GM23338 (cell line): ENCODE measurements around the gene FLOT1. TPM values are rescaled to one million over a fixed set of nuclear protein-coding genes. Genes with fewer than 3 reads are reported as not detected.
A peak's percentile ranks its signal among the peaks of the same experiment; 100 is the strongest.

Source experiments
- ATAC-seq: fragments of 200-7000 bp; cut with Tn5 transposase; 3 replicates; pipeline ENCODE4 v1.9.1; 2020
- DNase-seq: peaks from one replicate; pipeline ENCODE4 v3.0.0-alpha.2; 2015; ENCODE audit warnings: low spot score
- H2AFZ ChIP-seq: fragments of 200-600 bp; sonication (generic); 2 replicates; pipeline ENCODE4 v1.8.0; 2016; ENCODE audit warnings: antibody characterized with exemption, mild to moderate bottlenecking, moderate library complexity
- H3F3A ChIP-seq: fragments of 200-600 bp; sonication (generic); replicated peaks from 2 replicates; pipeline ENCODE4 v1.8.0; 2017; ENCODE audit warnings: antibody characterized with exemption, mixed run types, low read depth
- H3K27ac ChIP-seq: fragments of 200-600 bp; sonication (generic); 2 replicates; pipeline ENCODE4 v1.6.1; 2016; ENCODE audit warnings: low read depth
- H3K27me3 ChIP-seq: fragments of 200-600 bp; sonication (generic); 2 replicates; pipeline ENCODE4 v1.8.0; 2016; ENCODE audit warnings: mild to moderate bottlenecking, mixed run types, moderate library complexity; ENCODE audit not compliant: insufficient read depth
- H3K36me3 ChIP-seq: fragments of 200-600 bp; sonication (generic); 2 replicates; pipeline ENCODE4 v1.8.0; 2016; ENCODE audit warnings: mild to moderate bottlenecking; ENCODE audit not compliant: insufficient read depth
- H3K4me1 ChIP-seq: fragments of 200-600 bp; sonication (generic); 2 replicates; pipeline ENCODE4 v1.8.0; 2016; ENCODE audit warnings: mild to moderate bottlenecking, moderate library complexity; ENCODE audit not compliant: insufficient read depth
- H3K4me2 ChIP-seq: fragments of 200-600 bp; sonication (generic); 2 replicates; pipeline ENCODE4 v1.7.1; 2017; ENCODE audit warnings: mixed run types
- H3K4me3 ChIP-seq: fragments of 200-600 bp; sonication (generic); 2 replicates; pipeline ENCODE4 v1.6.1; 2016; ENCODE audit warnings: mixed run types
- H3K79me2 ChIP-seq: fragments of 200-600 bp; sonication (generic); replicated peaks from 2 replicates; pipeline ENCODE4 v1.8.0; 2017; ENCODE audit warnings: mild to moderate bottlenecking; ENCODE audit not compliant: insufficient read depth
- H3K9me2 ChIP-seq: fragments of 200-600 bp; sonication (generic); 2 replicates; pipeline ENCODE4 v1.8.0; 2017; ENCODE audit not compliant: insufficient read depth
- H4K20me1 ChIP-seq: fragments of 200-600 bp; sonication (generic); replicated peaks from 2 replicates; pipeline ENCODE4 v1.8.0; 2017; ENCODE audit warnings: mild to moderate bottlenecking; ENCODE audit not compliant: insufficient read depth
- H3K27ac Mint-ChIP-seq: 2 replicates; pipeline ENCODE4 v1.8.0; 2020; ENCODE audit warnings: inconsistent platforms, mild to moderate bottlenecking, moderate library complexity, mixed read lengths
- H3K27me3 Mint-ChIP-seq: 3 replicates; pipeline ENCODE4 v1.8.0; 2022; ENCODE audit warnings: low read depth, mild to moderate bottlenecking, moderate library complexity, mixed read lengths, inconsistent platforms; ENCODE audit not compliant: insufficient read depth, poor library complexity
- H3K36me3 Mint-ChIP-seq: 3 replicates; pipeline ENCODE4 v1.8.0; 2021; ENCODE audit warnings: low read depth, mild to moderate bottlenecking, inconsistent platforms, moderate library complexity, mixed read lengths
- H3K4me1 Mint-ChIP-seq: 3 replicates; pipeline ENCODE4 v1.8.0; 2020; ENCODE audit warnings: mild to moderate bottlenecking, inconsistent platforms, mixed read lengths
- H3K4me3 Mint-ChIP-seq: 3 replicates; pipeline ENCODE4 v1.8.0; 2021; ENCODE audit warnings: moderate library complexity, mild to moderate bottlenecking, inconsistent platforms, mixed read lengths
- H3K9me3 Mint-ChIP-seq: 3 replicates; pipeline ENCODE4 v1.8.0; 2020; ENCODE audit warnings: moderate library complexity, mild to moderate bottlenecking, inconsistent platforms, mixed read lengths
- CREB1 ChIP-seq: fragments of 250-450 bp; sonication (Bioruptor Pico); IDR thresholded peaks from 2 replicates; pipeline ENCODE4 v1.5.0; 2020; ENCODE audit warnings: low read depth, mild to moderate bottlenecking, moderate library complexity
- EZH2 ChIP-seq: fragments of 200-600 bp; sonication (generic); IDR thresholded peaks from one replicate; pipeline ENCODE4 v1.8.0; 2017; ENCODE audit warnings: antibody characterized with exemption, mild to moderate bottlenecking, low read depth; ENCODE audit not compliant: unreplicated experiment
- EZH2phosphoT487 ChIP-seq: fragments of 200-600 bp; sonication (generic); IDR thresholded peaks from one replicate; pipeline ENCODE4 v1.8.1; 2018; ENCODE audit warnings: antibody characterized with exemption; ENCODE audit not compliant: unreplicated experiment
- JUNB ChIP-seq: IDR thresholded peaks from one replicate; pipeline ENCODE4 v1.6.1; 2016; ENCODE audit warnings: antibody characterized with exemption; ENCODE audit not compliant: unreplicated experiment
- NANOG ChIP-seq: IDR thresholded peaks from 2 replicates; pipeline ENCODE4 v1.6.1; 2016; ENCODE audit warnings: antibody characterized with exemption, borderline replicate concordance
- POLR2AphosphoS5 ChIP-seq: IDR thresholded peaks from 2 replicates; pipeline ENCODE4 v1.6.1; 2016; ENCODE audit warnings: antibody characterized with exemption, low read depth
- STAT1 ChIP-seq: IDR thresholded peaks from one replicate; pipeline ENCODE4 v1.6.1; 2016; ENCODE audit warnings: antibody characterized with exemption; ENCODE audit not compliant: unreplicated experiment
- ZNF114 ChIP-seq: fragments of 250-450 bp; sonication (Bioruptor Pico); IDR thresholded peaks from 2 replicates; pipeline ENCODE4 v1.5.0; 2020; ENCODE audit warnings: mild to moderate bottlenecking, moderate library complexity
- ZNF331 ChIP-seq: fragments of 250-450 bp; sonication (Bioruptor Pico); IDR thresholded peaks from 2 replicates; pipeline ENCODE4 v1.5.0; 2020; ENCODE audit warnings: low read depth, mild to moderate bottlenecking, moderate library complexity
- polyA plus RNA-seq: library from polyadenylated mRNA; unstranded; fragments of >200 nt; fragmentation: Nextera tagmentation; extraction: Ambion mirVana; gene quantifications from 2 replicates; pipeline ENCODE4 v1.2.1, GENCODE V29; 2016
- total RNA-seq: library from RNA; depleted of rRNA; stranded (reverse); fragments of >200 nt; shearing (Covaris generic); gene quantifications from 2 replicates; pipeline ENCODE4 v1.2.3, GENCODE V29; 2014
- TF ChIP-seq, protein P1 (sequence below): fragments of 250-450 bp; sonication (Bioruptor Pico); IDR thresholded peaks from 2 replicates; pipeline ENCODE4 v1.5.0; 2020; ENCODE audit warnings: mild to moderate bottlenecking, moderate library complexity
- TF ChIP-seq, protein P2 (sequence below): IDR thresholded peaks from one replicate; pipeline ENCODE4 v1.6.1; 2018; ENCODE audit warnings: antibody characterized with exemption; ENCODE audit not compliant: unreplicated experiment
- TF ChIP-seq, protein P3 (sequence below), 2 experiments: fragments of 200-600 bp in 1 of 2; sonication (generic) in 1 of 2; conservative IDR thresholded peaks; 2 replicates each; pipeline versions ENCODE4 v1.5.1 to v1.6.1; 2016 to 2017; ENCODE audit warnings: antibody characterized with exemption in 2 of 2, low read depth in 2 of 2, mild to moderate bottlenecking in 2 of 2, moderate library complexity in 1 of 2
- TF ChIP-seq, protein P4 (sequence below): IDR thresholded peaks from 2 replicates; pipeline ENCODE4 v1.6.1; 2016; ENCODE audit warnings: antibody characterized with exemption

FLOT1 gene
- total and polyA plus RNA-seq, 2 experiments from 2014 or later: 72.2 to 94.5 TPM

DNA sequence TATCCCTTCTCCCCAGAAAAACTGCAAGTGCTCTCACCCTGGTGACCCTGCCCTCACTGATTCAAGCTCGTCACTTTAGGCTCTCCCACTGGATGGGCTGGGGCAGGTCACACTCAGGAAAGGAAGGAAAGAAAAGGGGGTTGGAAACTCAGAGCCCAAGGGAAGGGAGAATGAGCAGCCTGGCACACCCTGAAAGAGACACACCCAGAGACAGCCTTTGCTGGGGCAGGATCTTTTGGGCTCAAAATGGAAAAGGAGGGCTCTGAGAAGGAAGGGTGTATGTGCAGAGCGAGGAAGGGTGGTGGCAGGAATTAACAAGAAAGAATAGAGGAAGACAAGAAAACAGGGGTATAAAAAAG lies 58.5 kb downstream of the FLOT1 start:
- H3K9me2 ChIP-seq: no peaks in the 10 kb centered on the region
- no peak overlapping the region for H2AFZ ChIP-seq
- no peaks in the 10 kb centered on the region for H3K36me3 ChIP-seq
- no peak for DNase-seq
- Mint-ChIP-seq H3K27ac (peak overlapping the region; percentile 49; the same call in 1 of the 2 replicates), H3K36me3 (peaks cover 17% of the 10 kb centered on the region), H3K9me3 (no peaks in the 10 kb centered on the region; the same call in 2 of the 3 replicates), H3K4me1 (peaks cover 67% of the 10 kb centered on the region), H3K4me3 (peak overlapping the region; percentile 63), H3K27me3 (peaks cover 29% of the 10 kb centered on the region)
- H3K27ac ChIP-seq: no peak overlapping the region
- no peak for ATAC-seq
- H3F3A ChIP-seq: 0 out of 2 replicates have a peak, but pooled peaks cover 9% of the 10 kb centered on the region
- TF ChIP-seq JUNB (no peak), NANOG (no peak), EZH2 (no peak), EZH2phosphoT487 (no peak), ZNF114 (no peak), ZNF331 (CRISPR knock-in tag) (no peak), STAT1 (no peak), CREB1 (CRISPR knock-in tag) (no peak), POLR2AphosphoS5 (no peak)
- TF ChIP-seq, protein P1, sequence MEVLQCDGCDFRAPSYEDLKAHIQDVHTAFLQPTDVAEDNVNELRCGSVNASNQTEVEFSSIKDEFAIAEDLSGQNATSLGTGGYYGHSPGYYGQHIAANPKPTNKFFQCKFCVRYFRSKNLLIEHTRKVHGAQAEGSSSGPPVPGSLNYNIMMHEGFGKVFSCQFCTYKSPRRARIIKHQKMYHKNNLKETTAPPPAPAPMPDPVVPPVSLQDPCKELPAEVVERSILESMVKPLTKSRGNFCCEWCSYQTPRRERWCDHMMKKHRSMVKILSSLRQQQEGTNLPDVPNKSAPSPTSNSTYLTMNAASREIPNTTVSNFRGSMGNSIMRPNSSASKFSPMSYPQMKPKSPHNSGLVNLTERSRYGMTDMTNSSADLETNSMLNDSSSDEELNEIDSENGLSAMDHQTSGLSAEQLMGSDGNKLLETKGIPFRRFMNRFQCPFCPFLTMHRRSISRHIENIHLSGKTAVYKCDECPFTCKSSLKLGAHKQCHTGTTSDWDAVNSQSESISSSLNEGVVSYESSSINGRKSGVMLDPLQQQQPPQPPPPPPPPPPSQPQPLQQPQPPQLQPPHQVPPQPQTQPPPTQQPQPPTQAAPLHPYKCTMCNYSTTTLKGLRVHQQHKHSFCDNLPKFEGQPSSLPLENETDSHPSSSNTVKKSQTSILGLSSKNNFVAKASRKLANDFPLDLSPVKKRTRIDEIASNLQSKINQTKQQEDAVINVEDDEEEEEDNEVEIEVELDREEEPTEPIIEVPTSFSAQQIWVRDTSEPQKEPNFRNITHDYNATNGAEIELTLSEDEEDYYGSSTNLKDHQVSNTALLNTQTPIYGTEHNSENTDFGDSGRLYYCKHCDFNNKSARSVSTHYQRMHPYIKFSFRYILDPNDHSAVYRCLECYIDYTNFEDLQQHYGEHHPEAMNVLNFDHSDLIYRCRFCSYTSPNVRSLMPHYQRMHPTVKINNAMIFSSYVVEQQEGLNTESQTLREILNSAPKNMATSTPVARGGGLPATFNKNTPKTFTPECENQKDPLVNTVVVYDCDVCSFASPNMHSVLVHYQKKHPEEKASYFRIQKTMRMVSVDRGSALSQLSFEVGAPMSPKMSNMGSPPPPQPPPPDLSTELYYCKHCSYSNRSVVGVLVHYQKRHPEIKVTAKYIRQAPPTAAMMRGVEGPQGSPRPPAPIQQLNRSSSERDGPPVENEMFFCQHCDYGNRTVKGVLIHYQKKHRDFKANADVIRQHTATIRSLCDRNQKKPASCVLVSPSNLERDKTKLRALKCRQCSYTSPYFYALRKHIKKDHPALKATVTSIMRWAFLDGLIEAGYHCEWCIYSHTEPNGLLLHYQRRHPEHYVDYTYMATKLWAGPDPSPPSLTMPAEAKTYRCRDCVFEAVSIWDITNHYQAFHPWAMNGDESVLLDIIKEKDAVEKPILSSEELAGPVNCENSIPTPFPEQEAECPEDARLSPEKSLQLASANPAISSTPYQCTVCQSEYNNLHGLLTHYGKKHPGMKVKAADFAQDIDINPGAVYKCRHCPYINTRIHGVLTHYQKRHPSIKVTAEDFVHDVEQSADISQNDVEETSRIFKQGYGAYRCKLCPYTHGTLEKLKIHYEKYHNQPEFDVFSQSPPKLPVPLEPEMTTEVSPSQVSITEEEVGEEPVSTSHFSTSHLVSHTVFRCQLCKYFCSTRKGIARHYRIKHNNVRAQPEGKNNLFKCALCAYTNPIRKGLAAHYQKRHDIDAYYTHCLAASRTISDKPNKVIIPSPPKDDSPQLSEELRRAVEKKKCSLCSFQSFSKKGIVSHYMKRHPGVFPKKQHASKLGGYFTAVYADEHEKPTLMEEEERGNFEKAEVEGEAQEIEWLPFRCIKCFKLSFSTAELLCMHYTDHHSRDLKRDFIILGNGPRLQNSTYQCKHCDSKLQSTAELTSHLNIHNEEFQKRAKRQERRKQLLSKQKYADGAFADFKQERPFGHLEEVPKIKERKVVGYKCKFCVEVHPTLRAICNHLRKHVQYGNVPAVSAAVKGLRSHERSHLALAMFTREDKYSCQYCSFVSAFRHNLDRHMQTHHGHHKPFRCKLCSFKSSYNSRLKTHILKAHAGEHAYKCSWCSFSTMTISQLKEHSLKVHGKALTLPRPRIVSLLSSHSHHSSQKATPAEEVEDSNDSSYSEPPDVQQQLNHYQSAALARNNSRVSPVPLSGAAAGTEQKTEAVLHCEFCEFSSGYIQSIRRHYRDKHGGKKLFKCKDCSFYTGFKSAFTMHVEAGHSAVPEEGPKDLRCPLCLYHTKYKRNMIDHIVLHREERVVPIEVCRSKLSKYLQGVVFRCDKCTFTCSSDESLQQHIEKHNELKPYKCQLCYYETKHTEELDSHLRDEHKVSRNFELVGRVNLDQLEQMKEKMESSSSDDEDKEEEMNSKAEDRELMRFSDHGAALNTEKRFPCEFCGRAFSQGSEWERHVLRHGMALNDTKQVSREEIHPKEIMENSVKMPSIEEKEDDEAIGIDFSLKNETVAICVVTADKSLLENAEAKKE (CRISPR knock-in tag): no peak
- TF ChIP-seq, protein P2, sequence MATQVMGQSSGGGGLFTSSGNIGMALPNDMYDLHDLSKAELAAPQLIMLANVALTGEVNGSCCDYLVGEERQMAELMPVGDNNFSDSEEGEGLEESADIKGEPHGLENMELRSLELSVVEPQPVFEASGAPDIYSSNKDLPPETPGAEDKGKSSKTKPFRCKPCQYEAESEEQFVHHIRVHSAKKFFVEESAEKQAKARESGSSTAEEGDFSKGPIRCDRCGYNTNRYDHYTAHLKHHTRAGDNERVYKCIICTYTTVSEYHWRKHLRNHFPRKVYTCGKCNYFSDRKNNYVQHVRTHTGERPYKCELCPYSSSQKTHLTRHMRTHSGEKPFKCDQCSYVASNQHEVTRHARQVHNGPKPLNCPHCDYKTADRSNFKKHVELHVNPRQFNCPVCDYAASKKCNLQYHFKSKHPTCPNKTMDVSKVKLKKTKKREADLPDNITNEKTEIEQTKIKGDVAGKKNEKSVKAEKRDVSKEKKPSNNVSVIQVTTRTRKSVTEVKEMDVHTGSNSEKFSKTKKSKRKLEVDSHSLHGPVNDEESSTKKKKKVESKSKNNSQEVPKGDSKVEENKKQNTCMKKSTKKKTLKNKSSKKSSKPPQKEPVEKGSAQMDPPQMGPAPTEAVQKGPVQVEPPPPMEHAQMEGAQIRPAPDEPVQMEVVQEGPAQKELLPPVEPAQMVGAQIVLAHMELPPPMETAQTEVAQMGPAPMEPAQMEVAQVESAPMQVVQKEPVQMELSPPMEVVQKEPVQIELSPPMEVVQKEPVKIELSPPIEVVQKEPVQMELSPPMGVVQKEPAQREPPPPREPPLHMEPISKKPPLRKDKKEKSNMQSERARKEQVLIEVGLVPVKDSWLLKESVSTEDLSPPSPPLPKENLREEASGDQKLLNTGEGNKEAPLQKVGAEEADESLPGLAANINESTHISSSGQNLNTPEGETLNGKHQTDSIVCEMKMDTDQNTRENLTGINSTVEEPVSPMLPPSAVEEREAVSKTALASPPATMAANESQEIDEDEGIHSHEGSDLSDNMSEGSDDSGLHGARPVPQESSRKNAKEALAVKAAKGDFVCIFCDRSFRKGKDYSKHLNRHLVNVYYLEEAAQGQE: no peak
- TF ChIP-seq, protein P3, sequence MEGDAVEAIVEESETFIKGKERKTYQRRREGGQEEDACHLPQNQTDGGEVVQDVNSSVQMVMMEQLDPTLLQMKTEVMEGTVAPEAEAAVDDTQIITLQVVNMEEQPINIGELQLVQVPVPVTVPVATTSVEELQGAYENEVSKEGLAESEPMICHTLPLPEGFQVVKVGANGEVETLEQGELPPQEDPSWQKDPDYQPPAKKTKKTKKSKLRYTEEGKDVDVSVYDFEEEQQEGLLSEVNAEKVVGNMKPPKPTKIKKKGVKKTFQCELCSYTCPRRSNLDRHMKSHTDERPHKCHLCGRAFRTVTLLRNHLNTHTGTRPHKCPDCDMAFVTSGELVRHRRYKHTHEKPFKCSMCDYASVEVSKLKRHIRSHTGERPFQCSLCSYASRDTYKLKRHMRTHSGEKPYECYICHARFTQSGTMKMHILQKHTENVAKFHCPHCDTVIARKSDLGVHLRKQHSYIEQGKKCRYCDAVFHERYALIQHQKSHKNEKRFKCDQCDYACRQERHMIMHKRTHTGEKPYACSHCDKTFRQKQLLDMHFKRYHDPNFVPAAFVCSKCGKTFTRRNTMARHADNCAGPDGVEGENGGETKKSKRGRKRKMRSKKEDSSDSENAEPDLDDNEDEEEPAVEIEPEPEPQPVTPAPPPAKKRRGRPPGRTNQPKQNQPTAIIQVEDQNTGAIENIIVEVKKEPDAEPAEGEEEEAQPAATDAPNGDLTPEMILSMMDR (conservative IDR thresholded peaks at IDR 0.05; ENCODE audit: low read depth in 2 of 2): no peak
- TF ChIP-seq, protein P4, sequence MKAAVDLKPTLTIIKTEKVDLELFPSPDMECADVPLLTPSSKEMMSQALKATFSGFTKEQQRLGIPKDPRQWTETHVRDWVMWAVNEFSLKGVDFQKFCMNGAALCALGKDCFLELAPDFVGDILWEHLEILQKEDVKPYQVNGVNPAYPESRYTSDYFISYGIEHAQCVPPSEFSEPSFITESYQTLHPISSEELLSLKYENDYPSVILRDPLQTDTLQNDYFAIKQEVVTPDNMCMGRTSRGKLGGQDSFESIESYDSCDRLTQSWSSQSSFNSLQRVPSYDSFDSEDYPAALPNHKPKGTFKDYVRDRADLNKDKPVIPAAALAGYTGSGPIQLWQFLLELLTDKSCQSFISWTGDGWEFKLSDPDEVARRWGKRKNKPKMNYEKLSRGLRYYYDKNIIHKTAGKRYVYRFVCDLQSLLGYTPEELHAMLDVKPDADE: no peak
- H4K20me1 ChIP-seq: no peaks in the 10 kb centered on the region; the same call in 1 of the 2 replicates
- H3K27me3 ChIP-seq: 0 out of 2 replicates have a peak, but pooled peaks cover 5% of the 10 kb centered on the region
- peak overlapping the region; percentile 76 for H3K4me2 ChIP-seq
- H3K4me1 ChIP-seq: peaks cover 48% of the 10 kb centered on the region
- peaks cover 22% of the 10 kb centered on the region for H3K79me2 ChIP-seq
- peak overlapping the region; percentile 45 for H3K4me3 ChIP-seq
